Parathyroid adenoma (tissue), 2 donors: Measurements from ENCODE around the gene SERTAD2.
A peak's percentile ranks its signal among the peaks of the same experiment; 100 is the strongest.

ENCODE experiments used
- H2AFZ ChIP-seq: fragments of 300-600 bp; sonication (generic); one replicate; pipeline ENCODE4 v1.7.0; 2017; ENCODE audit warnings: antibody characterized with exemption, mild to moderate bottlenecking
- H3K27ac ChIP-seq: fragments of 300-600 bp; sonication (generic); one replicate; pipeline ENCODE4 v1.7.0; 2017
- H3K27me3 ChIP-seq: fragments of 300-600 bp; sonication (generic); one replicate; pipeline ENCODE4 v1.7.0; 2017; ENCODE audit warnings: low read length; ENCODE audit not compliant: control insufficient read depth, insufficient read depth
- H3K36me3 ChIP-seq: fragments of 300-600 bp; sonication (generic); one replicate; pipeline ENCODE4 v1.7.0; 2017; ENCODE audit warnings: low read length; ENCODE audit not compliant: control insufficient read depth, insufficient read depth
- H3K4me1 ChIP-seq: fragments of 300-600 bp; sonication (generic); one replicate; pipeline ENCODE4 v1.7.0; 2017; ENCODE audit warnings: control low read depth
- H3K4me2 ChIP-seq: fragments of 300-600 bp; sonication (generic); one replicate; pipeline ENCODE4 v1.7.0; 2017; ENCODE audit warnings: low read length
- H3K4me3 ChIP-seq: fragments of 300-600 bp; sonication (generic); one replicate; pipeline ENCODE4 v1.7.0; 2017; ENCODE audit warnings: low read depth, low read length
- H3K79me2 ChIP-seq: fragments of 300-600 bp; sonication (generic); one replicate; pipeline ENCODE4 v1.7.0; 2017; ENCODE audit warnings: control low read depth
- H3K9ac ChIP-seq: fragments of 300-600 bp; sonication (generic); one replicate; pipeline ENCODE4 v1.7.0; 2017; ENCODE audit warnings: mild to moderate bottlenecking
- H3K9me3 ChIP-seq: fragments of 300-600 bp; sonication (generic); one replicate; pipeline ENCODE4 v1.7.0; 2017; ENCODE audit warnings: low read length; ENCODE audit not compliant: control insufficient read depth
- CTCF ChIP-seq: fragments of 300-600 bp; sonication (generic); IDR thresholded peaks from one replicate; pipeline ENCODE4 v1.7.0; 2017; ENCODE audit warnings: antibody characterized with exemption, mild to moderate bottlenecking
- donor health status: primary hyperparathyroidism.

The SERTAD2 gene

DNA sequence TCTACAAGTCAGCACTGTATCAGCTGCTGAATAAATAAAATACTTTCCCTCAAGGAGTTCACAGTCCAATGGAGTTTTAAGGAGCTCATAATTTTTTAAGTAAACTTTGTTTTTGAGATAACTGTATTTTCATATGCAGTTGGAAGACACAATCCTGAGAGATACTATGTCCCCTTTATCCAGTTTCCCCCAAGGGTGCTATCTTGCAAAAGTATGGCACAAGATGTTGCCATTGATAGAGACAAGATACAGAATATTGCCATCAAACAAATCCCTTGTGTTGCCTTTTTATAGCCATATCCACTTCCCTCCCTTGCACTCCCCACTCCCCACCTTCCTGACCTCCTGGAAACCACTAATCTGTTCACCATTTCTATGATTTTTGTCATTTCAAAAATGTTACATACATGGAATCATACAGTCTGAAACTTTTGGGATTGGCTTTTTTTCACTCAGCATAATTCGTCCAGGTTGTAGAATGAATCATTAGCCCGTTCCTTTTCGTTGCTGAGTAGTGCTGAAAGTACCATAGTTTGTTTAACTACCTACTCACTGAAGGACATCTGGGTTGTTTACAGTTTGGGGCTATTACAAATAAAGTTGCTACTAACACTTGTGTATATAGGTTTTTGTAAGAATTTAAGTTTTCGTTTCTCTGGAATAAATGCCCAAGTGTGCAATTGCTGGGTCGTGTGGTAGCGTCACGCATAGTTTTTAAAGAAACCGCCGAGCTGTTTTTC is 30.2 kb upstream of the SERTAD2 start:
- Histone ChIP-seq H3K4me1 (peaks cover 4% of the 10 kb centered on the region), H3K4me3 (no peak overlapping the region), H3K27ac (no peak overlapping the region), H2AFZ (no peak overlapping the region), H3K36me3 (no peaks in the 10 kb centered on the region), H3K9ac (no peak overlapping the region), H3K79me2 (no peaks in the 10 kb centered on the region), H3K27me3 (no peaks in the 10 kb centered on the region), H3K4me2 (no peak overlapping the region), H3K9me3 (no peaks in the 10 kb centered on the region)
- no peak for TF ChIP-seq CTCF

GRCh38 chr2:64681479-64681967 is 27.8 kb upstream of the SERTAD2 start:
- H3K27me3 ChIP-seq: no peaks in the 10 kb centered on the region
- H2AFZ ChIP-seq: no peak overlapping the region
- no peaks in the 10 kb centered on the region for H3K79me2 ChIP-seq
- no peaks in the 10 kb centered on the region for H3K36me3 ChIP-seq
- H3K4me2 ChIP-seq: no peak overlapping the region
- no peak overlapping the region for H3K27ac ChIP-seq
- no peaks in the 10 kb centered on the region for H3K9me3 ChIP-seq
- TF ChIP-seq CTCF: no peak
- peaks cover 4% of the 10 kb centered on the region for H3K4me1 ChIP-seq
- no peak overlapping the region for H3K9ac ChIP-seq
- H3K4me3 ChIP-seq: no peak overlapping the region

- TF ChIP-seq CTCF: no peak
These were observed 26.1 kb upstream of the SERTAD2 start for GRCh38 chr2:64679673-64680425.

DNA sequence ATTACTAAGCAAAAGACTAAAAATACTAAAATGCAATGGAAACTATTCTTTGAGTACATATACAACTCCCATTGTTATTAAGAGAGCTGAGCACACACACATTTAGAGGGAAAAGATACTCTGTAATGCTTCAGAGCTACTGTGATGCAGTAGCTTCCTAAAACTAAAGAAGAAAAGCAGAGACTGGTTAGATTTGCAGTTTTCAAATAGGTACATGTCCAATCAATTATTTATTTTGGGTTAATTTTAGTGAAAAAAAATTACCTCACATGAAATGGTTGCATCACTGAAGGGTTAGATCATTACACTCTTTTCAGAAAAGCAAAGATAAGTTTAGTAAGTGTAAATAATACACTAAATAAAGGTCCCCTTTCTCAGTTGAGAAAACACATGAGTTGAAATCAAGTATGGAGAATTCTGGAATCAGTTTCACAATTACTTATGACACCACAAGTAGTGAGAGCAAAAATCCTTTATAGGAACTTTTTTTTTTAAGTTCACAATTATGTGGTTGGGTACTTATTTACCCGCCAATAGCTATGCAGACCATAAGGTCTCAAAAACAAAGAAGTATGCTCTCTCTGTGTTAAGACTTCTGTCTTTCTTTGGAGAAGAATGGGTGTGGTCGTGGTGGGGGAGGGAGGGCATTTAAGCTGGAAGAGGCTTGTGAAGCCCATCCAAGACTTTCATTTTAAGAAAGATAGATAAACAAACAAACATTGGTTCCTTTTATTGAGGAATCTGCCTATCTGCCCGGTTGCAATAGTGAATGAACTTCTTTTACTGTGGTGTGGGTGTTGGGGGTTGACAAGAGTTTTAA is 25.3 kb upstream of the SERTAD2 start:
- H3K9me3 ChIP-seq: no peaks in the 10 kb centered on the region
- H3K27ac ChIP-seq: no peak overlapping the region
- H3K27me3 ChIP-seq: no peaks in the 10 kb centered on the region
- no peaks in the 10 kb centered on the region for H3K36me3 ChIP-seq
- H3K4me1 ChIP-seq: peaks cover 4% of the 10 kb centered on the region
- H3K9ac ChIP-seq: no peak overlapping the region
- peak overlapping the region; percentile 18 for H2AFZ ChIP-seq
- no peak overlapping the region for H3K4me2 ChIP-seq
- H3K4me3 ChIP-seq: no peak overlapping the region
- H3K79me2 ChIP-seq: no peaks in the 10 kb centered on the region
- no peak for TF ChIP-seq CTCF

More at GRCh38 chr2:64679673-64680425, 26.1 kb upstream of the SERTAD2 start:
- Histone ChIP-seq H2AFZ (no peak overlapping the region), H3K9me3 (no peaks in the 10 kb centered on the region), H3K4me2 (no peak overlapping the region), H3K4me3 (no peak overlapping the region), H3K27ac (no peak overlapping the region), H3K9ac (no peak overlapping the region), H3K36me3 (no peaks in the 10 kb centered on the region), H3K27me3 (no peaks in the 10 kb centered on the region), H3K4me1 (peaks cover 4% of the 10 kb centered on the region), H3K79me2 (no peaks in the 10 kb centered on the region)
